OCI-LY7 (cell line): Measurements from ENCODE around the gene CLTCL1. TPM values are rescaled to one million over a fixed set of nuclear protein-coding genes. Genes with fewer than 3 reads are reported as not detected.

Experiments used
- BruUV-seq: library from RNA; stranded (reverse); fragments of 400-500 nt; replicated peaks from 2 replicates; lab custom pipeline; 2021; lab: Mats Ljungman, UMichigan
- CTCF ChIA-PET: fragments of 300-600 bp; sonication (Branson Sonifier 250); formaldehyde crosslinking; loops from one replicate; lab custom pipeline; 2022; ENCODE audit warnings: antibody characterized with exemption; ENCODE audit not compliant: unreplicated experiment; lab: Charles Lee
- POLR2A ChIA-PET: fragments of 300-600 bp; sonication (Branson Sonifier 250); formaldehyde crosslinking; loops from one replicate; lab custom pipeline; 2022; ENCODE audit warnings: antibody characterized with exemption; lab: Charles Lee
- DNase-seq: peaks from one replicate; pipeline ENCODE4 v3.0.0-alpha.2; 2015; ENCODE audit warnings: low spot score
- H2AFZ ChIP-seq: fragments of 200-600 bp; sonication (generic), shearing (Covaris generic); 2 replicates; pipeline ENCODE4 v1.6.1; 2014; ENCODE audit warnings: mild to moderate bottlenecking, antibody characterized with exemption, low read length, moderate library complexity
- H3K27ac ChIP-seq: fragments of 200-600 bp; sonication (generic); 2 replicates; pipeline ENCODE4 v1.5.1; 2014; ENCODE audit warnings: mixed run types, low read depth, mild to moderate bottlenecking, moderate library complexity, low read length, inconsistent platforms; ENCODE audit not compliant: poor library complexity, severe bottlenecking
- H3K36me3 ChIP-seq: fragments of 200-600 bp; sonication (generic); 2 replicates; pipeline ENCODE4 v1.6.1; 2014; ENCODE audit warnings: mild to moderate bottlenecking, antibody characterized with exemption, low read length, moderate library complexity, mixed read lengths; ENCODE audit not compliant: insufficient read depth
- H3K4me1 ChIP-seq: fragments of 200-600 bp; sonication (generic); 2 replicates; pipeline ENCODE4 v1.5.1; 2014; ENCODE audit warnings: mild to moderate bottlenecking, low read length; ENCODE audit not compliant: insufficient read depth, poor library complexity, severe bottlenecking
- H3K4me2 ChIP-seq: fragments of 200-600 bp; sonication (generic); 2 replicates; pipeline ENCODE4 v1.6.1; 2014; ENCODE audit warnings: mild to moderate bottlenecking, low read length
- H3K4me3 ChIP-seq: fragments of 200-600 bp; sonication (generic); 2 replicates; pipeline ENCODE4 v1.5.1; 2014; ENCODE audit warnings: mild to moderate bottlenecking, low read depth, low read length; ENCODE audit not compliant: poor library complexity, severe bottlenecking
- H3K79me2 ChIP-seq: fragments of 200-600 bp; sonication (generic); 2 replicates; pipeline ENCODE4 v1.6.1; 2016; ENCODE audit warnings: low read depth, mild to moderate bottlenecking, low read length, moderate library complexity, mixed read lengths; ENCODE audit not compliant: insufficient read depth
- H3K9me2 ChIP-seq: fragments of 200-600 bp; sonication (generic); 2 replicates; pipeline ENCODE4 v1.6.1; 2016; ENCODE audit warnings: mild to moderate bottlenecking, low read length, mixed read lengths; ENCODE audit not compliant: insufficient read depth
- H3K9me3 ChIP-seq: fragments of 200-600 bp; sonication (generic); 2 replicates; pipeline ENCODE4 v1.6.1; 2014; ENCODE audit warnings: mild to moderate bottlenecking, mixed run types, low read length, mixed read lengths
- H4K20me1 ChIP-seq: fragments of 200-600 bp; sonication (generic); 2 replicates; pipeline ENCODE4 v1.6.1; 2014; ENCODE audit warnings: mild to moderate bottlenecking, antibody characterized with exemption, low read length, moderate library complexity, mixed read lengths; ENCODE audit not compliant: insufficient read depth
- EZH2phosphoT487 ChIP-seq: fragments of 200-600 bp; sonication (generic); IDR thresholded peaks from 2 replicates; pipeline ENCODE4 v1.6.1; 2018; ENCODE audit warnings: low read depth, borderline replicate concordance, mild to moderate bottlenecking, mixed run types, antibody characterized with exemption, low read length, moderate library complexity, mixed read lengths
- intact Hi-C: fragments of 100-400 bp; cut with micrococcal nuclease; formaldehyde crosslinking; loops from one replicate; pipeline ENCODE4 v1.10.0; 2022; ENCODE audit not compliant: unreplicated experiment
- total RNA-seq, 2 experiments: library from RNA; depleted of rRNA in 1 of 2; stranded (reverse); fragments of >200 nt in 1 of 2; shearing (Covaris generic) in 1 of 2; gene quantifications; 2 replicates each; pipeline ENCODE4 v1.2.3, GENCODE V29; 2014 to 2022
- TF ChIP-seq, protein P1 (sequence below): fragments of 200-600 bp; sonication (generic); conservative IDR thresholded peaks from 2 replicates; pipeline ENCODE4 v1.5.1; 2014; ENCODE audit warnings: mild to moderate bottlenecking, antibody characterized with exemption, low read length, moderate library complexity, mixed read lengths

The CLTCL1 gene
- total RNA-seq, 2 experiments from 2014 or later = 0.44 to 0.99 TPM

DNA sequence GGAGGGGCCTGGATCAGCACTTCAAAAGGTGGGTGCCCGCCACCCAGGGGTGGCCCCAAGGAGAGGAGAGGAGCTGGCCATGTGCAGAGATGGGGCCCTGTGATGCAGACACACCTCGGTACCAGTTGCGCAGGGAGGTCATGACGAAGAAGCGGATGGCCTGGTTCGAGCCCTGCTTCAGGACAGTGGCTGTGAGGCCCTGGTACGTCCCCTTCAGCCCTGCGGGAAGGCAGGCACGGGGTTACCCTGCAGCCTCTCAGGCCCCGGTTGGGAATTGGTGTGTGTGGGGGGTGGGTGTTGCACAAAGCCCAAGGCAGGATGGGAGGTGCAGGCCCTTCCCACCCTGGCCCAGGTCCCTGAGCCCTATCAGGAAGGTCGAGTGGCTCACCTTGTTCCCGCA, 114.8 kb downstream of the CLTCL1 start:
- ChIA-PET POLR2A (no interaction called here), CTCF (no interaction called here)
- peak overlapping the region; percentile 7 for H3K27ac ChIP-seq
- no TSS peak for BruUV-seq
- no peak overlapping the region for H2AFZ ChIP-seq
- H3K4me1 ChIP-seq = peaks cover 61% of the 10 kb centered on the region
- H3K9me3 ChIP-seq = no peaks in the 10 kb centered on the region
- H3K36me3 ChIP-seq = peaks cover 22% of the 10 kb centered on the region; the same call in 1 of the 2 replicates
- peak overlapping the region; percentile 96 for H3K4me2 ChIP-seq
- intact Hi-C loops = loop anchor here (5.0 kb wide), 3 partner anchors 116 to 271 kb away; partner anchors contain the start of genes C22orf39, CLTCL1, HIRA and MRPL40
- H3K4me3 ChIP-seq = no peak overlapping the region
- no peak for DNase-seq
- H3K9me2 ChIP-seq = no peaks in the 10 kb centered on the region
- peaks cover 46% of the 10 kb centered on the region for H3K79me2 ChIP-seq
- TF ChIP-seq, protein P1, sequence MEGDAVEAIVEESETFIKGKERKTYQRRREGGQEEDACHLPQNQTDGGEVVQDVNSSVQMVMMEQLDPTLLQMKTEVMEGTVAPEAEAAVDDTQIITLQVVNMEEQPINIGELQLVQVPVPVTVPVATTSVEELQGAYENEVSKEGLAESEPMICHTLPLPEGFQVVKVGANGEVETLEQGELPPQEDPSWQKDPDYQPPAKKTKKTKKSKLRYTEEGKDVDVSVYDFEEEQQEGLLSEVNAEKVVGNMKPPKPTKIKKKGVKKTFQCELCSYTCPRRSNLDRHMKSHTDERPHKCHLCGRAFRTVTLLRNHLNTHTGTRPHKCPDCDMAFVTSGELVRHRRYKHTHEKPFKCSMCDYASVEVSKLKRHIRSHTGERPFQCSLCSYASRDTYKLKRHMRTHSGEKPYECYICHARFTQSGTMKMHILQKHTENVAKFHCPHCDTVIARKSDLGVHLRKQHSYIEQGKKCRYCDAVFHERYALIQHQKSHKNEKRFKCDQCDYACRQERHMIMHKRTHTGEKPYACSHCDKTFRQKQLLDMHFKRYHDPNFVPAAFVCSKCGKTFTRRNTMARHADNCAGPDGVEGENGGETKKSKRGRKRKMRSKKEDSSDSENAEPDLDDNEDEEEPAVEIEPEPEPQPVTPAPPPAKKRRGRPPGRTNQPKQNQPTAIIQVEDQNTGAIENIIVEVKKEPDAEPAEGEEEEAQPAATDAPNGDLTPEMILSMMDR = no peak
- TF ChIP-seq EZH2phosphoT487 = no peak
- H4K20me1 ChIP-seq = 0 out of 2 replicates have a peak, but pooled peaks cover 5% of the 10 kb centered on the region

DNA sequence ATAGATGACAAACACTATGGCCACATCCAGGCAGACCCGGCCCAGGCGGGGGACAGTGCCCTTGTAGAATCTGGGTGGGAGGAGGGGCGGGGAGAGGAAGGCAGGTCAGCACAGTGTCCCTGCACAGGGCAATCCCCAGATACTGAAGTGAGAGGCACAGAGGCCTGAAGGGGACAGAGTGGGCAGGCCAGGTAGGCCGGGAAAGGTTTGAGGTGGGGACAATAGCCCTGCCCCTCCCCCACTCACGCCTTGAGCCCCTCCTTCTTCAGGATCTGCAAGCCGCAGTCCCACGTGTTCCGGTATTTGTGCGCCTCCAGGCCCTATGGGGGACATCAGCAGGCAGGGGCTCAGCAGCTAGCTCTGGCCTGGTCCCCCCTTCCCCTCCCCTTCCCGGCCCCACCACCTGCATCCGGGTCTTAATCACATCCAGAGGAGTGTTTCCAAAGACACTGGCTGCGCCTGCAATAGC, 115.3 kb downstream of the CLTCL1 start:
- H3K27ac ChIP-seq = peak overlapping the region; percentile 4
- H3K4me1 ChIP-seq = peaks cover 60% of the 10 kb centered on the region
- DNase-seq = no peak
- H3K9me3 ChIP-seq = no peaks in the 10 kb centered on the region
- no TSS peak for BruUV-seq
- intact Hi-C loops = loop anchor here (5.0 kb wide), 3 partner anchors 116 to 271 kb away; partner anchors contain the start of genes C22orf39, CLTCL1, HIRA and MRPL40
- peaks cover 22% of the 10 kb centered on the region; the same call in 1 of the 2 replicates for H3K36me3 ChIP-seq
- H3K79me2 ChIP-seq = peaks cover 48% of the 10 kb centered on the region
- H3K9me2 ChIP-seq = no peaks in the 10 kb centered on the region
- H3K4me3 ChIP-seq = no peak overlapping the region
- ChIA-PET POLR2A (no interaction called here), CTCF (no interaction called here)
- H3K4me2 ChIP-seq = peak overlapping the region; percentile 96
- H4K20me1 ChIP-seq = 0 out of 2 replicates have a peak, but pooled peaks cover 5% of the 10 kb centered on the region
- TF ChIP-seq EZH2phosphoT487 = no peak
- TF ChIP-seq, protein P1 = no peak
- no peak overlapping the region for H2AFZ ChIP-seq

DNA sequence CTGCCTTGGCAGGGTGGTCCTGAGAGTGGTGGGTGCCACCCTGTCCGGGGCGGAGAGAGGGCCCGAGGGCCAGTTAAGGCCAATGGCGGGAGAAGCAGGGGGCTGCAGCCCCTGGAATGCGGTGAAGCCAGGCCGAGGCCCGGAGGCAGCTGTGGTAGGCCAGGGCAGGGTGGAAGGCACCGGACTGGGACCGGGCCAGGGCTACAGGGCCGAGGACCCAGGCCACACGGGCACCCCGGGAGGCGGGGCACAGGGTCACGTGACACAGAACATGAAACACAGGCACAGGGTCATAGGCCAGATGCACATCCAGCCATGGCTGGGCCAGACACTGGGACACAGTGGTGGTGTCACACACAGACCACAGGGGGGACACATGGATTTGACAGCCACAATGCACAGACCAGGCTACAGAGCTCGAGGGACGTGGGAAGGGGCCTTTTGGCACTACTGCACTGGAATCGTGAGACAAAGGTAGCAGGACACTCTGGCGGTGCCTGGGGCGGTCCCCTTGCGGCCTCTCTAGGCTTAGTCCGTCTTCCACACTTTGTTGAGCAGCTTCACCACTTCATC, 115.8 kb downstream of the CLTCL1 start:
- Histone ChIP-seq H3K27ac (peak overlapping the region; percentile 4), H3K79me2 (peaks cover 48% of the 10 kb centered on the region), H4K20me1 (0 out of 2 replicates have a peak, but pooled peaks cover 5% of the 10 kb centered on the region), H3K4me2 (peak overlapping the region; percentile 96; the same call in 1 of the 2 replicates), H2AFZ (no peak overlapping the region), H3K4me3 (no peak overlapping the region), H3K9me2 (no peaks in the 10 kb centered on the region), H3K36me3 (peaks cover 22% of the 10 kb centered on the region; the same call in 1 of the 2 replicates), H3K4me1 (peaks cover 61% of the 10 kb centered on the region), H3K9me3 (no peaks in the 10 kb centered on the region)
- DNase-seq = no peak
- TSS peak; percentile 82 for BruUV-seq
- ChIA-PET POLR2A (interaction anchor here (0.6 kb wide), 1 partner anchor 57 kb away, joined by 8 read pairs; no protein-coding TSS in a partner anchor), CTCF (no interaction called here)
- TF ChIP-seq, protein P1 = no peak
- no peak for TF ChIP-seq EZH2phosphoT487
- intact Hi-C loops = loop anchor here (5.0 kb wide), 3 partner anchors 117 to 272 kb away; partner anchors contain the start of genes C22orf39, CLTCL1, HIRA and MRPL40
